H9 (cell line): Measurements from ENCODE around the gene RIOK2. TPM values are rescaled to one million over a fixed set of nuclear protein-coding genes. Genes with fewer than 3 reads are reported as not detected.

Source experiments
- DNase-seq: peaks from one replicate; pipeline ENCODE4 v3.0.0-alpha.2; 2017
- H2AFZ ChIP-seq: one replicate; pipeline ENCODE4 v1.6.1; 2013; ENCODE audit warnings: mild to moderate bottlenecking, low read length, control low read depth, moderate library complexity
- H2AK5ac ChIP-seq: 2 replicates; pipeline ENCODE4 v1.6.1; 2013; ENCODE audit warnings: low read length, control low read depth, mixed read lengths; ENCODE audit not compliant: insufficient read length
- H2BK120ac ChIP-seq: one replicate; pipeline ENCODE4 v1.6.1; 2013; ENCODE audit warnings: low read depth, mild to moderate bottlenecking, low read length, control low read depth, inconsistent platforms; ENCODE audit not compliant: poor library complexity, severe bottlenecking
- H2BK12ac ChIP-seq: 2 replicates; pipeline ENCODE4 v1.6.1; 2013; ENCODE audit warnings: low read length, control low read depth, mixed read lengths, low read depth; ENCODE audit not compliant: insufficient read length
- H2BK15ac ChIP-seq: 2 replicates; pipeline ENCODE4 v1.6.1; 2013; ENCODE audit warnings: low read depth, low read length, control low read depth
- H2BK20ac ChIP-seq: one replicate; pipeline ENCODE4 v1.6.1; 2013; ENCODE audit warnings: low read depth, mild to moderate bottlenecking, low read length, control low read depth, inconsistent platforms; ENCODE audit not compliant: poor library complexity, severe bottlenecking
- H2BK5ac ChIP-seq: 2 replicates; pipeline ENCODE4 v1.6.1; 2013; ENCODE audit warnings: low read length, control low read depth, mixed read lengths; ENCODE audit not compliant: insufficient read length
- H3K14ac ChIP-seq: 2 replicates; pipeline ENCODE4 v1.6.1; 2013; ENCODE audit warnings: low read length, control low read depth; ENCODE audit not compliant: insufficient read depth
- H3K18ac ChIP-seq: 2 replicates; pipeline ENCODE4 v1.6.1; 2013; ENCODE audit warnings: low read depth, mild to moderate bottlenecking, mixed read lengths, low read length, control low read depth; ENCODE audit not compliant: insufficient read length
- H3K23ac ChIP-seq: 2 replicates; pipeline ENCODE4 v1.6.1; 2013; ENCODE audit warnings: low read length, control low read depth, mixed read lengths, low read depth; ENCODE audit not compliant: insufficient read length
- H3K23me2 ChIP-seq: 2 replicates; pipeline ENCODE4 v1.6.1; 2013; ENCODE audit warnings: low read depth, mild to moderate bottlenecking, mixed read lengths, low read length, control low read depth; ENCODE audit not compliant: insufficient read length, poor library complexity, severe bottlenecking
- H3K27ac ChIP-seq: 2 replicates; pipeline ENCODE4 v1.5.1; 2013; ENCODE audit warnings: low read length, control low read depth, mixed read lengths, low read depth; ENCODE audit not compliant: insufficient read length
- H3K27me3 ChIP-seq: 2 replicates; pipeline ENCODE4 v1.6.1; 2013; ENCODE audit warnings: low read length, control low read depth, inconsistent platforms; ENCODE audit not compliant: insufficient read depth
- H3K4ac ChIP-seq: 2 replicates; pipeline ENCODE4 v1.6.1; 2013; ENCODE audit warnings: low read depth, mild to moderate bottlenecking, control low read depth, inconsistent platforms, low read length, moderate library complexity
- H3K4me1 ChIP-seq: 2 replicates; pipeline ENCODE4 v1.6.1; 2013; ENCODE audit warnings: low read length, control low read depth, inconsistent platforms; ENCODE audit not compliant: insufficient read depth
- H3K4me2 ChIP-seq: 2 replicates; pipeline ENCODE4 v1.6.1; 2013; ENCODE audit warnings: low read length, control low read depth, mixed read lengths; ENCODE audit not compliant: insufficient read length, insufficient read depth
- H3K56ac ChIP-seq: 2 replicates; pipeline ENCODE4 v1.6.1; 2013; ENCODE audit warnings: low read depth, mild to moderate bottlenecking, mixed read lengths, low read length, control low read depth; ENCODE audit not compliant: insufficient read length
- H3K79me1 ChIP-seq: 2 replicates; pipeline ENCODE4 v1.6.1; 2013; ENCODE audit warnings: low read depth, mild to moderate bottlenecking, moderate library complexity, low read length, control low read depth, inconsistent platforms; ENCODE audit not compliant: insufficient read depth, poor library complexity, severe bottlenecking
- H3K79me2 ChIP-seq: 2 replicates; pipeline ENCODE4 v1.6.1; 2013; ENCODE audit warnings: low read length, control low read depth, inconsistent platforms; ENCODE audit not compliant: insufficient read depth
- H3K9ac ChIP-seq: 2 replicates; pipeline ENCODE4 v1.6.1; 2013; ENCODE audit warnings: low read length, control low read depth, mixed read lengths; ENCODE audit not compliant: insufficient read length; ENCODE audit errors: extremely low read depth
- H3K9me3 ChIP-seq: one replicate; pipeline ENCODE4 v1.6.1; 2013; ENCODE audit warnings: low read depth, low read length, inconsistent platforms; ENCODE audit not compliant: control insufficient read depth
- H3T11ph ChIP-seq: one replicate; pipeline ENCODE4 v1.6.1; 2013; ENCODE audit warnings: mild to moderate bottlenecking, low read length, control low read depth, inconsistent platforms
- H4K20me1 ChIP-seq: one replicate; pipeline ENCODE4 v1.6.1; 2013; ENCODE audit not compliant: control insufficient read depth, insufficient read length, insufficient read depth
- H4K5ac ChIP-seq: 2 replicates; pipeline ENCODE4 v1.6.1; 2013; ENCODE audit warnings: low read depth, mild to moderate bottlenecking, mixed read lengths, low read length, control low read depth; ENCODE audit not compliant: insufficient read length
- H4K8ac ChIP-seq: replicated peaks from 2 replicates; pipeline ENCODE4 v1.6.1; 2013; ENCODE audit warnings: low read length, control low read depth, mixed read lengths, low read depth; ENCODE audit not compliant: insufficient read length
- H4K91ac ChIP-seq: 2 replicates; pipeline ENCODE4 v1.6.1; 2013; ENCODE audit warnings: low read depth, mild to moderate bottlenecking, moderate library complexity, mixed read lengths, low read length, control low read depth; ENCODE audit not compliant: insufficient read length
- H3K27ac Mint-ChIP-seq, 3 experiments: 2 replicates in 2 of 3; 3 replicates in 1 of 3; pipeline ENCODE4 v1.8.0; 2020 to 2021; ENCODE audit warnings: mixed read lengths in 3 of 3, mild to moderate bottlenecking in 1 of 3, moderate library complexity in 1 of 3
- H3K27me3 Mint-ChIP-seq: 2 replicates; pipeline ENCODE4 v1.8.0; 2021; ENCODE audit warnings: low read depth, mild to moderate bottlenecking, moderate library complexity, mixed read lengths
- H3K36me3 Mint-ChIP-seq, 3 experiments: 2 replicates in 2 of 3; 3 replicates in 1 of 3; pipeline ENCODE4 v1.8.0; 2020 to 2021; ENCODE audit warnings: low read depth in 3 of 3, mixed read lengths in 3 of 3; ENCODE audit not compliant: insufficient read depth in 1 of 3
- H3K4me1 Mint-ChIP-seq, 2 experiments: 2 replicates each; pipeline ENCODE4 v1.8.0; 2020; ENCODE audit warnings: mixed read lengths in 2 of 2
- H3K4me3 Mint-ChIP-seq, 2 experiments: 2 replicates in 1 of 2; 3 replicates in 1 of 2; pipeline ENCODE4 v1.8.0; 2020 to 2021; ENCODE audit warnings: mild to moderate bottlenecking in 2 of 2, mixed read lengths in 2 of 2, moderate library complexity in 1 of 2
- H3K9me3 Mint-ChIP-seq, 2 experiments: 2 replicates in 1 of 2; 3 replicates in 1 of 2; pipeline ENCODE4 v1.8.0; 2020; ENCODE audit warnings: mild to moderate bottlenecking in 2 of 2, mixed read lengths in 2 of 2, moderate library complexity in 1 of 2
- WGBS: extraction: QIAGEN DNeasy Blood & Tissue Kit; methylation state at CpG from one replicate; pipeline ENCODE4 v1.1.7; 2013; ENCODE audit warnings: missing lambda C conversion rate, low lambda C conversion rate, mixed read lengths; ENCODE audit not compliant: insufficient read length; ENCODE audit errors: extremely low coverage; 5-methylcytosine and 5-hydroxymethylcytosine counted together
- total RNA-seq: library from RNA; stranded (reverse); gene quantifications from 2 replicates; pipeline ENCODE4 v1.2.1, GENCODE V29; 2021
- TF ChIP-seq, protein P1 (sequence below): fragments of 200-600 bp; sonication (generic); conservative IDR thresholded peaks from 3 replicates; pipeline ENCODE4 v1.8.0; 2021; ENCODE audit warnings: antibody characterized with exemption, mild to moderate bottlenecking

The RIOK2 gene
- total RNA-seq, 1 experiment from 2014 or later, result 39.5 TPM

DNA sequence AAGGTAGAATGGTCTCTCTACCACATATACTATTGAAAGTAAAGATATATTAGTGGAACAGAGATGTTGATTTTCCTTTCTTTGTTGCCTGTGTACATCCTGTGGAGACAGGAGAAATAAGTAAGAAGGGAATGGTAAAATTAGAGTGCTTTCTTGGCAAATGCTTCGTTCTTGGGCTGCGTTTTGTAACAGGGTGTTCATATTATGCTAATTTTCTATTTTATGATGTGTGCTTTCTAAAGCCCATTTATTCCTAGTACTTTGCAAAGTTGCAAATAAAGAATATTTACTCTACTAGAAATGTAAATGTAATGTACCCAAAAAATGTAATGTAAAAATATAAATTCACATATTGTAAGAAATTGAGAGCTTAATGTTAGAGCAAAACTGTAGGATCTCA lies 40.5 kb upstream of the RIOK2 start:
- Histone ChIP-seq H4K5ac (no peak overlapping the region), H2BK120ac (no peak overlapping the region)
- H3K36me3 Mint-ChIP-seq, result no peaks in the 10 kb centered on the region

More for the DNA sequence above, 40.5 kb upstream of the RIOK2 start:
- Histone ChIP-seq H3K4me2 (no peak overlapping the region), H2BK5ac (no peak overlapping the region), H3K79me2 (no peaks in the 10 kb centered on the region), H2BK12ac (no peak overlapping the region), H3K56ac (no peak overlapping the region), H3K27me3 (no peaks in the 10 kb centered on the region), H4K8ac (no peak overlapping the region), H3K9ac (no peak overlapping the region), H3K23ac (no peak overlapping the region), H3K79me1 (no peaks in the 10 kb centered on the region), H3K23me2 (no peaks in the 10 kb centered on the region), H4K91ac (no peak overlapping the region), H4K20me1 (no peaks in the 10 kb centered on the region), H3K14ac (no peak overlapping the region), H3T11ph (no peak overlapping the region), H3K4ac (no peak overlapping the region), H3K27ac (no peak overlapping the region), H3K9me3 (no peaks in the 10 kb centered on the region), H3K18ac (no peak overlapping the region), H3K4me1 (no peaks in the 10 kb centered on the region), H2BK15ac (no peak overlapping the region), H2AK5ac (no peak overlapping the region), H2AFZ (no peak overlapping the region), H2BK20ac (no peak overlapping the region)
- H3K27me3 Mint-ChIP-seq, result no peaks in the 10 kb centered on the region
- H3K4me3 Mint-ChIP-seq, result no peak overlapping the region
- WGBS, result no CpG with 5 or more reads among the region's 2 CpGs
- DNase-seq, result no peak
- no peak overlapping the region for H3K27ac Mint-ChIP-seq
- TF ChIP-seq, protein P1, sequence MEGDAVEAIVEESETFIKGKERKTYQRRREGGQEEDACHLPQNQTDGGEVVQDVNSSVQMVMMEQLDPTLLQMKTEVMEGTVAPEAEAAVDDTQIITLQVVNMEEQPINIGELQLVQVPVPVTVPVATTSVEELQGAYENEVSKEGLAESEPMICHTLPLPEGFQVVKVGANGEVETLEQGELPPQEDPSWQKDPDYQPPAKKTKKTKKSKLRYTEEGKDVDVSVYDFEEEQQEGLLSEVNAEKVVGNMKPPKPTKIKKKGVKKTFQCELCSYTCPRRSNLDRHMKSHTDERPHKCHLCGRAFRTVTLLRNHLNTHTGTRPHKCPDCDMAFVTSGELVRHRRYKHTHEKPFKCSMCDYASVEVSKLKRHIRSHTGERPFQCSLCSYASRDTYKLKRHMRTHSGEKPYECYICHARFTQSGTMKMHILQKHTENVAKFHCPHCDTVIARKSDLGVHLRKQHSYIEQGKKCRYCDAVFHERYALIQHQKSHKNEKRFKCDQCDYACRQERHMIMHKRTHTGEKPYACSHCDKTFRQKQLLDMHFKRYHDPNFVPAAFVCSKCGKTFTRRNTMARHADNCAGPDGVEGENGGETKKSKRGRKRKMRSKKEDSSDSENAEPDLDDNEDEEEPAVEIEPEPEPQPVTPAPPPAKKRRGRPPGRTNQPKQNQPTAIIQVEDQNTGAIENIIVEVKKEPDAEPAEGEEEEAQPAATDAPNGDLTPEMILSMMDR, result no peak
- no peaks in the 10 kb centered on the region for H3K4me1 Mint-ChIP-seq
- no peaks in the 10 kb centered on the region for H3K9me3 Mint-ChIP-seq
